Spinal cord (tissue), 10 donors: Measurements from ENCODE around the gene KCNA2. TPM values are rescaled to one million over a fixed set of nuclear protein-coding genes. Genes with fewer than 3 reads are reported as not detected.

Source experiments
- DNase-seq, 6 donors: peaks; one replicate each; pipeline versions ENCODE4 v3.0.0 to v3.0.0-alpha.2; 2013 to 2015; ENCODE audit warnings: low spot score in 6 of 6, low read depth in 4 of 6
- H3K27ac ChIP-seq: one replicate; pipeline ENCODE4 v1.5.1; 2013; ENCODE audit warnings: low read depth, low read length, control low read depth
- H3K27me3 ChIP-seq: one replicate; pipeline ENCODE4 v1.6.1; 2013; ENCODE audit warnings: low read length; ENCODE audit not compliant: control insufficient read depth, insufficient read depth
- H3K36me3 ChIP-seq: one replicate; pipeline ENCODE4 v1.6.1; 2013; ENCODE audit warnings: low read length; ENCODE audit not compliant: control insufficient read depth, insufficient read depth
- H3K4me1 ChIP-seq: one replicate; pipeline ENCODE4 v1.6.1; 2013; ENCODE audit warnings: low read length; ENCODE audit not compliant: control insufficient read depth, insufficient read depth
- H3K4me3 ChIP-seq: one replicate; pipeline ENCODE4 v1.5.1; 2013; ENCODE audit warnings: low read depth, low read length, control low read depth
- H3K9me3 ChIP-seq: one replicate; pipeline ENCODE4 v1.6.1; 2013; ENCODE audit warnings: low read length; ENCODE audit not compliant: control insufficient read depth, insufficient read depth
- WGBS: methylation state at CpG from one replicate; pipeline ENCODE4 v1.1.5; 2013; ENCODE audit warnings: missing lambda C conversion rate; ENCODE audit not compliant: insufficient coverage; 5-methylcytosine and 5-hydroxymethylcytosine counted together
- long read RNA-seq, 4 donors: transcript quantifications; one replicate each; lab custom pipeline, GENCODE V29; 2026
- polyA plus RNA-seq, 2 donors: library from polyadenylated mRNA; unstranded; fragments of 120-200 nt; gene quantifications; one replicate each; pipeline ENCODE4 v1.2.1, GENCODE V29; 2013; ENCODE audit not compliant: insufficient read length in 2 of 2
- total RNA-seq, 2 donors: library from RNA; depleted of rRNA in 1 of 2; stranded (reverse); fragments of 120-200 nt in 1 of 2; fragments of >200 nt in 1 of 2; gene quantifications; one replicate each; pipeline versions ENCODE4 v1.2.3 to v1.2.4, GENCODE V29; 2013 to 2014
- donor health status: healthy.

Gene KCNA2
- total RNA-seq (10 to 100 TPM; 10.2 to 36.6 TPM), polyA plus RNA-seq (10 to 100 TPM; 21.3 to 22.8 TPM)
- long read RNA-seq, donor 1, full-length matches to known transcripts: 3 of 45 reads
- long read RNA-seq, donor 1, partial matches to known transcripts: 42 of 45 reads
- long read RNA-seq, donor 1, other reads (novel, unspliced or antisense): 0 of 45 reads
- long read RNA-seq, donor 2: 0 reads
- long read RNA-seq, donor 3, full-length matches to known transcripts: 4 of 14 reads
- long read RNA-seq, donor 3, partial matches to known transcripts: 10 of 14 reads
- long read RNA-seq, donor 3, other reads (novel, unspliced or antisense): 0 of 14 reads
- long read RNA-seq, donor 4: 0 reads

- peak within 1 kb of the TSS; percentile 91 for H3K27ac ChIP-seq
- H3K27me3 ChIP-seq: peaks cover 24% of the 10 kb centered on the region
- DNase-seq: peak in 5 of 6 donors; percentile 59 to 94 (median 67)
- H3K4me1 ChIP-seq: peaks cover 46% of the 10 kb centered on the region
- under 1% methylated on average over 39 of the region's 41 CpGs for WGBS
- no peaks in the 10 kb centered on the region for H3K9me3 ChIP-seq
- peaks cover 14% of the 10 kb centered on the region for H3K36me3 ChIP-seq
- H3K4me3 ChIP-seq: peak within 1 kb of the TSS; percentile 79
Observed at GRCh38 chr1:110605901-110606656, at the start of gene KCNA2. KCNA2 (minus strand) TSS chr1:110606358; CDS start chr1:110604782, 1,576 bp downstream.

GRCh38 chr1:110650609-110651008, 44.5 kb upstream of the KCNA2 start:
- no peaks in the 10 kb centered on the region for H3K36me3 ChIP-seq
- H3K4me1 ChIP-seq: no peaks in the 10 kb centered on the region
- H3K4me3 ChIP-seq: no peak overlapping the region
- 37% methylated on average over 2 of the region's 2 CpGs for WGBS
- DNase-seq: peak in 1 of 6 donors; percentile 56
- no peaks in the 10 kb centered on the region for H3K9me3 ChIP-seq
- H3K27ac ChIP-seq: no peak overlapping the region
- H3K27me3 ChIP-seq: peaks cover 2% of the 10 kb centered on the region

GRCh38 chr1:110648417-110648816, 42.3 kb upstream of the KCNA2 start:
- no peak overlapping the region for H3K27ac ChIP-seq
- H3K9me3 ChIP-seq: no peaks in the 10 kb centered on the region
- H3K4me3 ChIP-seq: no peak overlapping the region
- peaks cover 6% of the 10 kb centered on the region for H3K4me1 ChIP-seq
- H3K36me3 ChIP-seq: no peaks in the 10 kb centered on the region
- H3K27me3 ChIP-seq: peaks cover 2% of the 10 kb centered on the region
- WGBS: 80% methylated on average over 1 of the region's 2 CpGs
- DNase-seq: no peak

GRCh38 chr1:110647254-110647891, 41.2 kb upstream of the KCNA2 start:
- Histone ChIP-seq H3K36me3 (no peaks in the 10 kb centered on the region), H3K9me3 (no peaks in the 10 kb centered on the region), H3K4me1 (peaks cover 6% of the 10 kb centered on the region), H3K4me3 (no peak overlapping the region), H3K27me3 (peaks cover 2% of the 10 kb centered on the region), H3K27ac (no peak overlapping the region)
- DNase-seq: no peak
- 85% methylated on average over 3 of the region's 5 CpGs for WGBS

GRCh38 chr1:110645821-110646735, 39.9 kb upstream of the KCNA2 start:
- no peaks in the 10 kb centered on the region for H3K9me3 ChIP-seq
- 90% methylated on average over 2 of the region's 4 CpGs for WGBS
- H3K27me3 ChIP-seq: peaks cover 2% of the 10 kb centered on the region
- H3K27ac ChIP-seq: no peak overlapping the region
- H3K4me1 ChIP-seq: peaks cover 6% of the 10 kb centered on the region
- DNase-seq: no peak
- H3K36me3 ChIP-seq: no peaks in the 10 kb centered on the region
- no peak overlapping the region for H3K4me3 ChIP-seq

GRCh38 chr1:110645211-110645610, 39.1 kb upstream of the KCNA2 start:
- H3K4me1 ChIP-seq: peaks cover 6% of the 10 kb centered on the region
- H3K27me3 ChIP-seq: peaks cover 5% of the 10 kb centered on the region
- H3K27ac ChIP-seq: no peak overlapping the region
- no peak overlapping the region for H3K4me3 ChIP-seq
- no peak for DNase-seq
- H3K9me3 ChIP-seq: no peaks in the 10 kb centered on the region
- H3K36me3 ChIP-seq: no peaks in the 10 kb centered on the region

DNA sequence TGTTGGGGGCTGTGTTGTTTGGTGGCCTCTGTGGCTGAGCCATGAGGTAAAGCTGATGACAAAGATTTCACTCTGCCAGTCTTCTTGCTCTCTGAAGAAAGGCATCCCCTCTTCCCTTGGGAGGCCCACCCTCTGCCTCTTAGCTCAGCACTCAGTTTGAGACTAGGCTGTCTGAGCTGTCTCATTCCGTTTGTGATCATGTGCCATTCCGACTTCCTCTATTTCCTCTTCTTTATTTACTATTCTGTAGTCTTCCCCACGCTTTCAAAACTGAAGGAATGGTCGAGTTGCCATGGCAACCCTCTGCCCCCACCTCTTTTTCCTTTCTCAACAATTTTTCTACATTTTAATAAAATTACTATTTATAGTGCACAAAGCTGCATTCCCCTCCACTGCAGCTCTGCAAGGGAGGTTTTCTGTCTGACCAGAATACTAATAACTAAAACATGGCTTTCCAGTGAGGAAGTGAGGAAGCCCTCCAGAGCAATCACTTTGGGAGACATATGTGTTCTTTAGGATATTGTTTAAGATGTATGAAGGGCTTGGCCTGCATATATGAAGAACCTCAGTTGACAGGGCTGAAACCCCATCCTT, 37.8 kb upstream of the KCNA2 start:
- Histone ChIP-seq H3K36me3 (no peaks in the 10 kb centered on the region), H3K4me3 (no peak overlapping the region), H3K9me3 (no peaks in the 10 kb centered on the region), H3K27ac (no peak overlapping the region), H3K4me1 (peaks cover 6% of the 10 kb centered on the region), H3K27me3 (peaks cover 3% of the 10 kb centered on the region)
- WGBS: 14% methylated on average over 2 of the region's 4 CpGs
- DNase-seq: peak in 3 of 6 donors; percentile 20 to 88 (median 77)

GRCh38 chr1:110639724-110640386, 33.7 kb upstream of the KCNA2 start:
- Histone ChIP-seq H3K36me3 (no peaks in the 10 kb centered on the region), H3K27ac (no peak overlapping the region), H3K4me3 (no peak overlapping the region), H3K9me3 (no peaks in the 10 kb centered on the region), H3K27me3 (peaks cover 3% of the 10 kb centered on the region), H3K4me1 (peaks cover 16% of the 10 kb centered on the region)
- DNase-seq: no peak
- 78% methylated on average over 2 of the region's 2 CpGs for WGBS
